NCI-H1092 (cell line): Measurements from ENCODE around the gene SHCBP1L.

Source experiments
- DNase-seq: peaks from one replicate; lab custom pipeline; 2025; lab: John Stamatoyannopoulos, UW

Gene SHCBP1L

DNA sequence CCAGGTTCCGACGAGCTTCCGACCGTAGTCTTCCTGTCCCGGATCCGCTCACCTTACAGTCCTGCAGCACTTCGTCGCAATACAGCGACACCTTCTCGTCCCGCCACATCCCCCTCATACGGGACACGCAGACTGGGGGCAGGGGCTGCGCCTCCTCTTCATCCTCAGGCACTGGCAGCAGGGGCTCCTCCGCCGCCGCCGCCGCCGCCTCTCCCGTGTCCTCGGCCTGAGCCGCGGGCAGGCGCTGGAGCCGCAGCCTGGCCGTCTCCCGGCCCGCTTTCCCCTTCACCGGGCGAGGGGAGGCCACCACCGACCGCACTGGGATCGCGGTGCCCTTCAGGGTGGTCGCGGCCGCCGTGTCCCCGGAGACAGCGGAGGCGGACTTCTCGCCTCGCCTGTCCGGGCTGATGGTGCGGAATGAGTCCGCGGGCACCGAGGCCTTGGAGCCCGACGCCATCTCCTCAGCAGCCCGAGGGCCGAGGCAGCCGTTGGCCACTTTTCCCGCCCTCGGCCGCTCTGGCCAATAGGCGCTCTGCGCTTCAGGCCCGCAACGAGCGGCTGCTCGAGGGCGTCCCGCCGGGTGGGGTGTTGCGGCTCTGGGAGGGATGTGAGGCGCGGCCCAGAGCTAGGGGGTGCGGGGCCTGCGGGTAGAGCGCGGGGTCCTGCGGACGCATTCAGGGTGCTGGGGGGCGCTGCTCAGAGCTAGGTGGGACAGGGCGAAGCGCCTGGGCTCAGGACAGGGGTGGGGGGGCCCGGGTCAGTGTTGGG lies at the start of gene SHCBP1L:
Gene SHCBP1L, minus strand, starts transcription at position 490 of the 768 bp plus-strand sequence. Its CDS starts 33 bp downstream, at position 457.
- no peak for DNase-seq

- no peak for DNase-seq
Observed at GRCh38 chr1:183002267-183002666, 49.3 kb upstream of the SHCBP1L start.

DNA sequence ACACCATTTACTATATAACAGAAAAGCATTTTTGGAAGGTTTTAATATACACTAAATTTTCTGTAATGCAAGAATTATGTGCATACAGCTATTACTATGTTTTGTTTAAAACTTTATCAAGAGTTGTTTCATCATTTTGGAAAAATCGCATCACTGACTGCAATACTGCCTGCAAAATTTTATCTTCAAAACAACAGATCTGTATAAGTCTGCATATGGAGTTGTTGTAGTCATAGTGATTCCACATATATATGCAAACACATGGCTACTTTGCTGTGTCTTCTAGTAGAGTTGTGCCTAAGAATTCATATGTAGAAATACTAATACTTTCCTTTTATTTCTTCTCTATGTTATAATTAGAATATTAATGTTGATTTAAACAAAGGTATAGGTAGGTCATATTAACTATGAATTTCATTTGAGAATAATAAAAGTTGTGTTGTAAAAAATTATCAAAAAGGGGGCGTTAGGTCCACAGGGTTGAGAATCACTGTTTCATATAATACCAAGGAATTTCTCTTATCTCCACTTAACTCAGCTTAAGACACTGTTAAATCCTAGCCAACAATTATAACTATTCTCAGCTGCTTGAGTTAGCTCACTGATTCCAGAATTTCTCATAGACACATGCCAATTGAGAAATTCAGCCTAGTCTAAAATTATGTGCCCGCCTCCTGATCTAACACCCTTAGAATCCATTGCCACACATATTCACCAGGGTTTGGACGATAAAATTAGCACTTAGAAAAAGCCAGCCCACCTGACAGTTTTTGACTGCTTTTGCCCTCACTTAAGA lies 47.4 kb upstream of the SHCBP1L start:
- no peak for DNase-seq

GRCh38 chr1:182998482-182998881 lies 45.5 kb upstream of the SHCBP1L start:
- DNase-seq: no peak

DNA sequence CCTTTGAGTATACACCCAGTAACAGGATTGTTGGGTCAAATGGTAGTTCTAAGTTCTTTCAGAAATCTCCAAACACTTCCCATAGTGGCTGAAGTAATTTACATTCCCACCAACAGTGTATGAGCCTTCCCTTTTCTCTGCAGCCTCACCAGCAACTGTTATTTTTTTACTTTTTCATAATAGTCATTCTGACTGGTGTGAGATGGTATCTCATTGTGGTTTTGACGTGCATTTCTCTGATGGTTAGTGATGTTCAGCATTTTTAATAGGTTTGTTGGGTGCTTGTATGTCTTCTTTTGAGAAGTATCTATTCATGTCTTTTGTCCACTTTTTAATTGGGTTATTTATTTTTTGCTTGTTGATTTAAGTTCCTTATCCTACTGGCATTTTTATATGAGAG lies 43.9 kb upstream of the SHCBP1L start:
- no peak for DNase-seq

- DNase-seq: no peak
Observed at GRCh38 chr1:182995894-182996293, 42.9 kb upstream of the SHCBP1L start.

DNA sequence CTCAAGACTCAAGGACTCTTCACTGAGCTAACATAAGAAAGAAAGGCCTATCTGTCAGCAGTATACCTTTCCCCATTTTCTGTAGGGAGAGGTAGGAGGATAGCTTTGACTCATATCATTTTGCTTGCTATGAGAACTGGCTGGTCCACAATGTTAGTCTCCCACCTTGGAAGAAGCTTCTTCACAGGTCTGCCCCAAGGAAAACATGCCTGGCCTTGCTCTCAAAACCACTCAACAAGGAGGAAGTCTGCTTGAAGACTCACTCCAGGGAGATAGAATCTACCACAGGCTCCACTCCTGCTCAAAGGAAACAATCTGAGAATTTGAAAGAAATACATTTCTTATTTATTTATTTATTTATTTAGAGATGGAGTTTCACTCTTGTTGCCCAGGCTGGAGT lies 40.8 kb upstream of the SHCBP1L start:
- no peak for DNase-seq

DNA sequence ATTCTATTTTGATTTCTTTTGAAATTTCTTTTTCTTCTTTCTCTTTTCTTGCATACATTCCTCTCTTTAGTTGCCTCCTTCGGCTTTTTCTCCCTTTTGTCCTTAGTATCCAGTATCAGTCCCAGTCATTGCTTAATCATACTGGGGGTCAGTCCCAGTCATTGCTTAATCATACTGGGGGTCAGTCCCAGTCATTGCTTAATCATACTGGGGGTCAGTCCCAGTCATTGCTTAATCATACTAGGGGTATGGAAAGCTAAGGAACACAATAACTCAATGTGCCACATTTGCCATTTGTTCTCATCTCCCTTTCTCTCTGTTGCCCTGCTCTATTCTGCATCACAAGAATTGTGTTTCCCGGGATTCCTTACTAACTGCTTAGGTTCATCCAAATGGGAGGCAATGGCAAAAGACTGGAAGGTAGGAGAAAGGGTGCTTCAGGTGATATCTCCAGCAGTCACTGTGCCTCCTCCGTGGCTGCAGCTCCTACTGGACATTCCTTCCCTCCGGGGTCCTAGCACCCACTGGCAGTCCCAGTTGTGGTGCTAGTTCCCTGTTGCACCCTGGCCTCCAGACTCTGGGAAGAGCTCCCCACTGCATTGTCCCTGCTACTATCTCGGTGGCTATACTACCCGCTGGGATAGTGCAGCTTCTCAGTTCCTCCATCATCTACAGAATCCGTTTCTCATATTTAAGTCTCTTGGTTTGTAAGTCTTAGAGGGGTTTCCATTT lies 37.6 kb upstream of the SHCBP1L start:
- no peak for DNase-seq

GRCh38 chr1:182985876-182986275 lies 32.9 kb upstream of the SHCBP1L start:
- DNase-seq: no peak

DNA sequence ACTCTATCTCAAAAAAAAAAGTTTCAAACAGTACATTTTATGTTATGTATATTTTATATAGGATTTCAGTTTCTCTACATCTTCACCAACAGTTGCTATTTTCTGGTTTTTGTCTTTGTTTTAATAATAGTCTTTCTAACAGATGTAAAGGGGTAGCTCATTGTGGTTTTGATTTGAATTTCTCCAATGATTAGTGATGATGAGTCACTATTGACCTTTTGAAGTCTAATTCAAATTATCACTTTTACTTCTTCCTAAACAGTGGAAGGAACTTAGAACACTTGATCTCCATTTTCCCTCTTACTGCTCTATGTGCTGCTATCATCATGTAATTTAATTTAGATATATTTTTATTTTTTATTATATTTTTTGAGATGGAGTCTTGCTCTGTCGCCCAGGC lies 31.7 kb upstream of the SHCBP1L start:
- DNase-seq: no peak

- no peak for DNase-seq
Observed at GRCh38 chr1:182984138-182984537, 31.2 kb upstream of the SHCBP1L start.

GRCh38 chr1:182978151-182978853 lies 25.3 kb upstream of the SHCBP1L start:
- DNase-seq: no peak

- DNase-seq: no peak
Observed at GRCh38 chr1:182977480-182977879, 24.5 kb upstream of the SHCBP1L start.

DNA sequence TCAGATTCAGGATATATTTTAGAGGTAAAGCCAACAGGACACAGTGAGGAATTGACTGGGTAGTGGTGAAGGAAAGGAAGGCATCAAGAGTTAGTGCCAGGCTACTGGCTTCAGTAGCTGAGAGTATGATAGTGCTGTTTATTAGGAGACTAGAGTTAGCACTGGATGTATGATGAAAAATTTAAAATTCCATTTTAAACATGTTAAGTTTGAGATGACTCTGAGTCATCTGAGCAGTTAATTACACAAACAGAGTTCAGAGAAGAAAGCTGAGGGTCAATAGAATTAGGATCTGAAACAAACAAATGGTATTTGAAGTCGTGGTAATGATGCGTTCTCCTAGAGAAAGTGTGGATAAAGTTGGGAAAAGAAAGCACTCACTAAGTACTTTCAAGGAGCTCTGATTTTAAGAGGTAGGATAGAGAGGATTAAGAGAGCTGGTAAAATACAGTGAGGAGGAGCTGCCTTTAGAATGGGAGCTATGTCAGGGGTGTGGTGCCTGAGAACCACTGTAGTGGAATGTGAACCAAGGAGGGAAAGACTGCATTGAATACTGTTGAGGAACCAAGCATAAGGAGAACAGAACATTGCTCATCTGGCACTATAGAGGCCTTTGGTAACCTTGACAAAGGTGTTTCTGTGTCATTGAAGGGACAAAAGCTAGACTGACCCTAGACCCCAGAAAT lies 21.7 kb upstream of the SHCBP1L start:
- DNase-seq: no peak

- DNase-seq: no peak
Observed at GRCh38 chr1:182972829-182973228, 19.9 kb upstream of the SHCBP1L start.

DNA sequence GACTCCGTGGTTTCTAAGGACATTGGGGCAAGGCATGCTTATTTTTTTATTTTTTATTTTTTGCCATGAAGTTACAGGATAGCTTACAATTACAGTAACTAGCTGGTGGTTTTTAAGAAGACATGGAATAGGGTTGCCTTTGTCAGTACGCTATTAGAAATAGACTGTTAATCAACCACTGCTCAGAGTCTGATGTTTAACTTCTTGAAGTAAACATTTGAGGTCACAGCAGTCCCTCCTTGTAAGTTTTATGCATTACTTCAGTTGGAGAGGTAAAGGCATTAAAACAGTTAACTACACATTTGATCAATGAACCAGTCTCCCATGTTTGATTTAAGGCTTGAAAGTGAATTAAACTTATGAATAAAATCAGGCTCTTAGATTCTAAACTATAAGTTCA lies 19.3 kb upstream of the SHCBP1L start:
- DNase-seq: no peak

DNA sequence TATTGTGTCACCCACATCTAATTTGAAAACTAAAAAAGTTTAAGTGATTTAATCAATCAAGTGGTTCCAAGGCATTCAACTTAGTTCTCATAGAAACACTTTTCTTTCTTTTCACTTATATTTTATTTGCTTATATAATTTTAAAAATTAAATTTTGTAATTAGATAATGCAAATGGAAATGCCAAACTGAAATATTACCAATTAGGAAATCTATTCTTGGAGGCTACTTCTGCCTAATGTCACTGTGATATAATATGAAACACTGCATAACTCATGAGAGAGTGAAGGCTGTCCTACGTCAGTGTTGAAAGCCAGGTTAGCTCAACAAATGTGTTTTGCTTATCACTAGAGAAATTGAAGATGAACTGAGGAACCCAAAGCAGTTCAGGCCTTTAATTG lies 18.3 kb upstream of the SHCBP1L start:
- DNase-seq: no peak

DNA sequence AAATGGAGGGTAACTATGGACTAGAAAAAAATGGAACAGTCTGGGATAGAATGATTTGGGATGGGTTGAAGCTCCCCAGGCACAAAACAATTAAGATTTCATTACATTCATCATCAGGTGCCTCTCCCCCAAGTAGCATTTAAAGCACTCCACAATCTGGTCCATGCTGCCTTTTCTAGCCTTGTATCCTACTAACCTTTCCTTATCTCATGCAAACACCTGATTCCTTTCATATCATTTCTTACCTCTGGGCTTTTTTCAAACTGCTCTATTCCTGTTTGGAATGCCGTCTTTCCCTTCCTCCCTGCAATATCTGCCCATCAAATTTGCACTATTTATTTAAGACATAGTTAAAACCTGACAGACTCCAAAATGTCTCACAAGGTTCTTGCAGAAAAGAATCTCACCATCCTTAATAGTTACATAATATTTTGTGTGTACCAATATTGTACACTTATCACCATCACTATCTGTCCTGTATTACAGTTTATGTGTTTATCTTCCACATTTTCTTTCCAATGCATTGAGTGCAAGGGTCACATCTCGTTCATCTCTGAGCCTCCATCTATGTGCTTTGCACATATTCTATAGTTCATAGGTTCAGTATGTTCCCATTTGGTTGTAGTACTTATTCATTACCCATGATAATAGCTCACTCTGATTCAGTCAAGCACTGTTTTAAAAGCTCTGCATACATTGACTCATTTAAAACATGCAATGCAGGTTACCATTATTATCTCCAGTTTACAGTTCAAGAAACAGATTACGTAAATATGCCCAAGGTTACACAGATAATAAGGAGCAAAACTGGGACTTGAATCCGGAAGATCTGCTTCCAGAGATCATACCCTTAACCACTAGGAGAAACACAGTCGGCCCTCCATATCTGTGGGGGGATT lies 16.1 kb upstream of the SHCBP1L start:
- no peak for DNase-seq

GRCh38 chr1:182968151-182968741 lies 15.3 kb upstream of the SHCBP1L start:
- DNase-seq: no peak

DNA sequence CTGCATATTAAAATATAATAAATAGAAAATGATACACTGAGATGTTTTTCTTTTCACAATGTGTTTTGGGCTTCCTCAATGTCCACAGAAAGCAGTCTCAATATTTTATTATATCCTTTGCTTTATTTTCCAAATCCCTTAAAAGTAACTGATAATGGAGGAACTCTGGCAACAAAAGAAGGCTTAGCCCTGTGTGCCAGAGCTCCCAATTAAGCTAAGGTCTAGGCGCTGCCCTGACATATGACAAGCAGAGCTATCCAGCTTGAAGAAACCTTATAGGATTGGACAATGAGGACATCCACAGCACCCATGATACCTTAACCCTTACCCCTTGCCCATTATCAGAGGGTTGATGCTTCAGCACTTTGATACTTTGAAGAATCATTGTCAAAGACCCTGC lies 12.9 kb upstream of the SHCBP1L start:
- DNase-seq: no peak
